ENCODE results near the gene RNF220.

The RNF220 gene

GRCh38 chr1:44616284-44616990 is 211.4 kb downstream of the RNF220 start:
- no peak for DNase-seq

- DNase-seq: no peak
Observed at GRCh38 chr1:44616991-44617702, 212.1 kb downstream of the RNF220 start.

GRCh38 chr1:44617703-44618029 is 212.6 kb downstream of the RNF220 start:
- DNase-seq: no peak

GRCh38 chr1:44619261-44619900 is 214.3 kb downstream of the RNF220 start:
- DNase-seq: no peak

- no peak for DNase-seq
Observed at GRCh38 chr1:44620072-44620471, 215.0 kb downstream of the RNF220 start.

GRCh38 chr1:44621841-44622286 is 216.8 kb downstream of the RNF220 start:
- DNase-seq: no peak

GRCh38 chr1:44624268-44624901 is 219.3 kb downstream of the RNF220 start:
- DNase-seq: no peak

GRCh38 chr1:44625348-44625747 is 220.3 kb downstream of the RNF220 start:
- no peak for DNase-seq

GRCh38 chr1:44628962-44629756 is 224.1 kb downstream of the RNF220 start:
- DNase-seq: no peak

GRCh38 chr1:44630116-44630515 is 225.1 kb downstream of the RNF220 start:
- DNase-seq: no peak

- no peak for DNase-seq
Observed at GRCh38 chr1:44631333-44631646, 226.2 kb downstream of the RNF220 start.

- peak; percentile 89 for DNase-seq
Observed at GRCh38 chr1:44631647-44632539, 226.8 kb downstream of the RNF220 start.

- DNase-seq: no peak
Observed at GRCh38 chr1:44632598-44632997, 227.5 kb downstream of the RNF220 start.

GRCh38 chr1:44634606-44635189 is 229.6 kb downstream of the RNF220 start:
- DNase-seq: no peak

GRCh38 chr1:44635439-44635838 is 230.4 kb downstream of the RNF220 start:
- DNase-seq: no peak

- no peak for DNase-seq
Observed at GRCh38 chr1:44636083-44636687, 231.1 kb downstream of the RNF220 start.

GRCh38 chr1:44636688-44637598 is 231.9 kb downstream of the RNF220 start:
- DNase-seq: no peak

- no peak for DNase-seq
Observed at GRCh38 chr1:44637702-44638411, 232.8 kb downstream of the RNF220 start.

- DNase-seq: no peak
Observed at GRCh38 chr1:44640200-44640853, 235.3 kb downstream of the RNF220 start.

Measured in stimulated activated naive CD4-positive, alpha-beta T cell treated with Interleukin-2 at 50 U/mL for 16 hours (primary cell).